ENCODE measurements around the gene PNO1. TPM values are rescaled to one million over a fixed set of nuclear protein-coding genes. Genes with fewer than 3 reads are reported as not detected.

Gene PNO1
- total and polyA plus RNA-seq, 9 of the 15 experiments (the other 6 are each of a cell fraction or from before 2014, with no cell fraction given) = 11.8 to 81.7 (median 41.1) TPM

DNA sequence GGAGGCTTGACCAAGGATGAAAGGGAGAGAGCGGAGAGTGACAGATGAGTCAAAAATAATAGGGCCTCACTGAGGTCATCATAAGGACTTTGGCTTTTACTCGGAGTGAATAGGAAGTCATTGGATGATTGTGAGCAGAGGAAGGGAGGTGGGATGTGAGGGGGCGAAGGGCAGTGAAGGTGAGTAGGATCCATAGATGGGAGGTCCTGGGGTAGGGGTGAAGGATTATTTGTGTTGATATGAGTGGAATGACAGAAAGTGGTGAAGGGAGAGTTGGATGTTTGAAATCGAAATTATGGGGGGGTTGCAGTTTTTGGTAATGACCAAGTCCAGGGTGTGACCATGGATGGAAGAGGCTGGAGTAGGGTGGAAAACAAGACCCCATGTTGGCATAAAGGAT, 14.0 kb downstream of the PNO1 start:
- peaks cover 17% of the 10 kb centered on the region; the same call in 1 of the 3 replicates for H3K79me2 ChIP-seq (ENCODE audit: control insufficient read depth, insufficient read depth, low read length)
- POLR2A ChIA-PET = no interaction called here
- H3K36me3 ChIP-seq (ENCODE audit: control insufficient read depth, insufficient read depth, low read length) = peaks cover 93% of the 10 kb centered on the region
- WGBS (ENCODE audit: insufficient coverage, low coverage, missing lambda C conversion rate) = 81% methylated on average over 4 of the region's 4 CpGs
- H3K27ac ChIP-seq (ENCODE audit: extremely low read depth, low read depth, low read length) = no peak overlapping the region
- H4K20me1 ChIP-seq (replicated peaks; ENCODE audit: control insufficient read depth, insufficient read depth, low read length) = no peaks in the 10 kb centered on the region
- no TSS peak for BruUV-seq (replicated peaks)
- H3K4me1 ChIP-seq (replicated peaks in 1 of 2; ENCODE audit: control insufficient read depth in 2 of 2, insufficient read depth in 2 of 2, low read length in 2 of 2) = no peaks in the 10 kb centered on the region
- in situ Hi-C loops (cut with MboI) (no loop called here), intact Hi-C loops (cut with micrococcal nuclease) (no loop called here)
- H3K9ac ChIP-seq (ENCODE audit: insufficient read depth in 1 of 2, low read depth in 2 of 2, low read length in 2 of 2) = no peak overlapping the region
- H3K4me3 ChIP-seq = no peak overlapping the region
- no peak overlapping the region for H2AFZ ChIP-seq (ENCODE audit: low read depth, low read length)
- no peaks in the 10 kb centered on the region for H3K9me1 ChIP-seq (ENCODE audit: control insufficient read depth, insufficient read depth, low read length)
- no peaks in the 10 kb centered on the region for H3K27me3 ChIP-seq (ENCODE audit: control insufficient read depth in 2 of 2, insufficient read depth in 2 of 2, low read length in 2 of 2)
- DNase-seq (ENCODE audit: extremely low read depth in 1 of 4, low spot score in 3 of 4) = no peak
- no peaks in the 10 kb centered on the region for H3K9me3 ChIP-seq (replicated peaks; ENCODE audit: control insufficient read depth, insufficient read depth, low read depth, low read length)
- CTCF ChIA-PET (ENCODE audit: low intra/inter-chr PET ratio) = no interaction called here
- no peak for ATAC-seq
- FAIRE-seq = no peak
- 0 out of 2 replicates have a peak, but pooled peaks have one; percentile 55 for TF ChIP-seq POLR2A (conservative IDR thresholded peaks at IDR 0.05)
- TF ChIP-seq, protein P1, sequence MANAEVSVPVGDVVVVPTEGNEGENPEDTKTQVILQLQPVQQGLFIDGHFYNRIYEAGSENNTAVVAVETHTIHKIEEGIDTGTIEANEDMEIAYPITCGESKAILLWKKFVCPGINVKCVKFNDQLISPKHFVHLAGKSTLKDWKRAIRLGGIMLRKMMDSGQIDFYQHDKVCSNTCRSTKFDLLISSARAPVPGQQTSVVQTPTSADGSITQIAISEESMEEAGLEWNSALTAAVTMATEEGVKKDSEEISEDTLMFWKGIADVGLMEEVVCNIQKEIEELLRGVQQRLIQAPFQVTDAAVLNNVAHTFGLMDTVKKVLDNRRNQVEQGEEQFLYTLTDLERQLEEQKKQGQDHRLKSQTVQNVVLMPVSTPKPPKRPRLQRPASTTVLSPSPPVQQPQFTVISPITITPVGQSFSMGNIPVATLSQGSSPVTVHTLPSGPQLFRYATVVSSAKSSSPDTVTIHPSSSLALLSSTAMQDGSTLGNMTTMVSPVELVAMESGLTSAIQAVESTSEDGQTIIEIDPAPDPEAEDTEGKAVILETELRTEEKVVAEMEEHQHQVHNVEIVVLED (CRISPR knock-in tag; IDR thresholded peaks at IDR 0.05) = no peak
- H3K4me2 ChIP-seq (ENCODE audit: insufficient read depth, low read length) = no peak overlapping the region

GRCh38 chr2:68172521-68172920, 14.8 kb downstream of the PNO1 start:
- POLR2A ChIA-PET = no interaction called here
- intact Hi-C loops (cut with micrococcal nuclease) = no loop called here
- H3K9me3 ChIP-seq (replicated peaks; ENCODE audit: control insufficient read depth, insufficient read depth, low read depth, low read length) = no peaks in the 10 kb centered on the region
- FAIRE-seq = no peak
- H3K9me1 ChIP-seq (ENCODE audit: control insufficient read depth, insufficient read depth, low read length) = no peaks in the 10 kb centered on the region
- H3K79me2 ChIP-seq (ENCODE audit: control insufficient read depth, insufficient read depth, low read length) = peaks cover 17% of the 10 kb centered on the region; the same call in 1 of the 3 replicates
- CTCF ChIA-PET (ENCODE audit: low intra/inter-chr PET ratio) = no interaction called here
- no peaks in the 10 kb centered on the region for H3K27me3 ChIP-seq (ENCODE audit: control insufficient read depth in 2 of 2, insufficient read depth in 2 of 2, low read length in 2 of 2)
- peaks cover 93% of the 10 kb centered on the region for H3K36me3 ChIP-seq (ENCODE audit: control insufficient read depth, insufficient read depth, low read length)
- no peaks in the 10 kb centered on the region for H4K20me1 ChIP-seq (replicated peaks; ENCODE audit: control insufficient read depth, insufficient read depth, low read length)
- no TSS peak for BruUV-seq (replicated peaks)
- WGBS (ENCODE audit: insufficient coverage, low coverage, missing lambda C conversion rate) = 88% methylated on average over 2 of the region's 2 CpGs
- H2AFZ ChIP-seq (ENCODE audit: low read depth, low read length) = no peak overlapping the region
- no peak for DNase-seq (ENCODE audit: extremely low read depth in 1 of 4, low spot score in 3 of 4)
- no peak overlapping the region for H3K4me3 ChIP-seq
- no peak overlapping the region for H3K4me2 ChIP-seq (ENCODE audit: insufficient read depth, low read length)
- in situ Hi-C loops (cut with MboI) = no loop called here
- no peak for ATAC-seq
- no peak overlapping the region for H3K27ac ChIP-seq (ENCODE audit: extremely low read depth, low read depth, low read length)
- no peaks in the 10 kb centered on the region for H3K4me1 ChIP-seq (replicated peaks in 1 of 2; ENCODE audit: control insufficient read depth in 2 of 2, insufficient read depth in 2 of 2, low read length in 2 of 2)
- H3K9ac ChIP-seq (ENCODE audit: insufficient read depth in 1 of 2, low read depth in 2 of 2, low read length in 2 of 2) = no peak overlapping the region
- TF ChIP-seq CREM (IDR thresholded peaks at IDR 0.05; ENCODE audit: low read depth) (no peak), KDM2B (CRISPR knock-in tag; IDR thresholded peaks at IDR 0.05) (no peak), ELF2 (CRISPR knock-in tag; IDR thresholded peaks at IDR 0.05) (no peak), CEBPZ (IDR thresholded peaks at IDR 0.05; ENCODE audit: borderline replicate concordance, low read depth, low read length) (no peak), ZFP36 (IDR thresholded peaks at IDR 0.05; ENCODE audit: low read depth, low read length, partially characterized antibody) (no peak), YBX1 (IDR thresholded peaks at IDR 0.05) (no peak), ZNF165 (CRISPR knock-in tag; IDR thresholded peaks at IDR 0.05; ENCODE audit: borderline replicate concordance) (no peak), GATAD2A (IDR thresholded peaks at IDR 0.05) (no peak), POLR2AphosphoS5 (IDR thresholded peaks at IDR 0.05; ENCODE audit: control insufficient read depth, insufficient read depth, low read depth, low read length) (no peak)
- TF ChIP-seq, protein P2, sequence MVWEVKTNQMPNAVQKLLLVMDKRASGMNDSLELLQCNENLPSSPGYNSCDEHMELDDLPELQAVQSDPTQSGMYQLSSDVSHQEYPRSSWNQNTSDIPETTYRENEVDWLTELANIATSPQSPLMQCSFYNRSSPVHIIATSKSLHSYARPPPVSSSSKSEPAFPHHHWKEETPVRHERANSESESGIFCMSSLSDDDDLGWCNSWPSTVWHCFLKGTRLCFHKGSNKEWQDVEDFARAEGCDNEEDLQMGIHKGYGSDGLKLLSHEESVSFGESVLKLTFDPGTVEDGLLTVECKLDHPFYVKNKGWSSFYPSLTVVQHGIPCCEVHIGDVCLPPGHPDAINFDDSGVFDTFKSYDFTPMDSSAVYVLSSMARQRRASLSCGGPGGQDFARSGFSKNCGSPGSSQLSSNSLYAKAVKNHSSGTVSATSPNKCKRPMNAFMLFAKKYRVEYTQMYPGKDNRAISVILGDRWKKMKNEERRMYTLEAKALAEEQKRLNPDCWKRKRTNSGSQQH (CRISPR knock-in tag; IDR thresholded peaks at IDR 0.05) = no peak
